ENCODE measurements around the gene MICU2. TPM values are rescaled to one million over a fixed set of nuclear protein-coding genes. Genes with fewer than 3 reads are reported as not detected.

Gene MICU2
- total and polyA plus RNA-seq, 2 experiments from 2014 or later: 51.0 to 122 TPM

DNA sequence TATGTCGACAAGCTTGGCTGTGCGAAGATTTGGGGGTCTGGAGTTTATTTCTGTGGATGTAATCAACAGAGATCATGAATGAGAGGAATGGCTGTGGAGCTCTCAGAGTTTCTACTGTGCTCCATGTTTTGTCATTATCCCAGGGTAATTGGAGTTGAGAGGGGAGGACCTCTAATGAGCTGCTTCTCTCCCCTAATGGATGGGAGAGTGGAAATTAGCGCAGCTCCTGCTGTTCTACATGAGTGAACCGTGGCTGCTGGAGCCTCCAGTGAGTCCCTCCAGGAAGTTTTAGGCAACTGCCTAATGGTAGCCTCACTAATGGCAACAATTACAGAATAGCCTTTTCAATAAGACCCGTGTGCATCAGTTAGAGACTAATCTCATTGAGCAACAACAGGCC, 35.6 kb upstream of the MICU2 start:
- no peak overlapping the region for H3K4me3 ChIP-seq
- H3K27ac Mint-ChIP-seq: no peak overlapping the region
- H4K20me1 ChIP-seq (replicated peaks; ENCODE audit: insufficient read depth): no peaks in the 10 kb centered on the region
- H3K79me2 ChIP-seq (replicated peaks; ENCODE audit: insufficient read depth): no peaks in the 10 kb centered on the region
- no peaks in the 10 kb centered on the region; the same call in 1 of the 3 replicates for H3K9me3 Mint-ChIP-seq
- TF ChIP-seq POLR2AphosphoS5 (IDR thresholded peaks at IDR 0.05; ENCODE audit: low read depth): no peak
- no peak for TF ChIP-seq EZH2phosphoT487 (IDR thresholded peaks at IDR 0.05; ENCODE audit: unreplicated experiment)
- TF ChIP-seq ETS1 (IDR thresholded peaks at IDR 0.05): no peak
- no peak for TF ChIP-seq REST (IDR thresholded peaks at IDR 0.05; ENCODE audit: unreplicated experiment)
- TF ChIP-seq EZH2 (IDR thresholded peaks at IDR 0.05; ENCODE audit: low read depth, unreplicated experiment): no peak
- TF ChIP-seq CTCF (conservative IDR thresholded peaks at IDR 0.05; ENCODE audit: low read depth in 2 of 2): no peak
- no peak for TF ChIP-seq NANOG (IDR thresholded peaks at IDR 0.05; ENCODE audit: borderline replicate concordance)
- no peak for TF ChIP-seq ZNF114 (CRISPR knock-in tag; IDR thresholded peaks at IDR 0.05)
- no peak for TF ChIP-seq ZNF331 (CRISPR knock-in tag; IDR thresholded peaks at IDR 0.05; ENCODE audit: low read depth)
- no peak for TF ChIP-seq CREB1 (CRISPR knock-in tag; IDR thresholded peaks at IDR 0.05; ENCODE audit: low read depth)
- no peak for TF ChIP-seq JUNB (IDR thresholded peaks at IDR 0.05; ENCODE audit: unreplicated experiment)
- TF ChIP-seq ZNF462 (CRISPR knock-in tag; IDR thresholded peaks at IDR 0.05): no peak
- no peak for TF ChIP-seq STAT1 (IDR thresholded peaks at IDR 0.05; ENCODE audit: unreplicated experiment)
- no peaks in the 10 kb centered on the region for H3K36me3 ChIP-seq (ENCODE audit: insufficient read depth)
- H3K27me3 Mint-ChIP-seq (ENCODE audit: insufficient read depth, low read depth, poor library complexity): peaks cover 2% of the 10 kb centered on the region
- H3K27ac ChIP-seq (ENCODE audit: low read depth): no peak overlapping the region
- H2AFZ ChIP-seq: peak overlapping the region; percentile 85
- no peaks in the 10 kb centered on the region for H3K36me3 Mint-ChIP-seq (ENCODE audit: low read depth)
- no peak overlapping the region for H3K4me2 ChIP-seq
- DNase-seq (ENCODE audit: low spot score) (no peak), ATAC-seq (no peak)
- no peaks in the 10 kb centered on the region for H3K4me1 Mint-ChIP-seq
- H3K27me3 ChIP-seq (ENCODE audit: insufficient read depth): no peaks in the 10 kb centered on the region
- H3K9me2 ChIP-seq (ENCODE audit: insufficient read depth): no peaks in the 10 kb centered on the region
- H3F3A ChIP-seq (replicated peaks; ENCODE audit: low read depth): no peaks in the 10 kb centered on the region
- no peaks in the 10 kb centered on the region for H3K4me1 ChIP-seq (ENCODE audit: insufficient read depth)
- H3K4me3 Mint-ChIP-seq: no peak overlapping the region

Data from GM23338 (cell line).